GM13977 (cell line): ENCODE measurements around the gene DNAJB2.
A peak's percentile ranks its signal among the peaks of the same experiment; 100 is the strongest.

ENCODE experiments used
- DNase-seq: peaks from one replicate; pipeline ENCODE4 v3.0.0; 2012; ENCODE audit warnings: low spot score
- in situ Hi-C: fragments of 300-500 bp; cut with MboI; formaldehyde crosslinking; loops from one replicate; pipeline ENCODE4 v1.12.0; 2022; ENCODE audit warnings: low sequenced_read_pairs, low pct_unique_long_range_greater_than_20kb, mixed read lengths, inconsistent platforms; ENCODE audit not compliant: unreplicated experiment
- TF ChIP-seq, protein P1 (sequence below): IDR thresholded peaks from 2 replicates; pipeline ENCODE4 v1.5.1; 2012; ENCODE audit warnings: mild to moderate bottlenecking, control low read depth; ENCODE audit not compliant: insufficient read depth; ENCODE audit errors: extremely low read depth, missing control alignments

Gene DNAJB2

DNA sequence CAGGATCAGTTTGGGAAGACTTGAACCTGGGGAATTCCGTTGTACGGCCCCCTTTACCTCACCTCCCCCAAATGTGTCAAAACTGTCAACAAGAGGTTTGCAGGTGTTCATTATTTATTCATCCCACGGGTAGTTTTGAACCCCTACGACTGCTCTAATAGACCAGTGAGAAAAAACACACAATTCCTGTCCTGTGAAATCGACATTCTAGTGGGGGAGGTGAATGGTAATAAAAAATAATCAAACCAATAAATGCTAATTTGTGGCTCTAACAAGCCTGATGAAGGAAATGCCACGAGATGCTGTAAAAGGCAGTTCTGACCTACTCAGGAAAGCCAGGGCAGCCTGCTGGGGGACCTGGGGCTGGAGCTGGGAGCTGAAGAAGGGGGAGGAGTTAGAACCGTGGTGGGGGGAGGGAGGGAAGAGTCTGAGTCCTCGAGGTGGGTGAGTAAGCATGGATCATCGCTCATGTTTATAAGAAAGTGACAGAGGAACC is 463 bp upstream of the DNAJB2 start:
- TF ChIP-seq, protein P1, sequence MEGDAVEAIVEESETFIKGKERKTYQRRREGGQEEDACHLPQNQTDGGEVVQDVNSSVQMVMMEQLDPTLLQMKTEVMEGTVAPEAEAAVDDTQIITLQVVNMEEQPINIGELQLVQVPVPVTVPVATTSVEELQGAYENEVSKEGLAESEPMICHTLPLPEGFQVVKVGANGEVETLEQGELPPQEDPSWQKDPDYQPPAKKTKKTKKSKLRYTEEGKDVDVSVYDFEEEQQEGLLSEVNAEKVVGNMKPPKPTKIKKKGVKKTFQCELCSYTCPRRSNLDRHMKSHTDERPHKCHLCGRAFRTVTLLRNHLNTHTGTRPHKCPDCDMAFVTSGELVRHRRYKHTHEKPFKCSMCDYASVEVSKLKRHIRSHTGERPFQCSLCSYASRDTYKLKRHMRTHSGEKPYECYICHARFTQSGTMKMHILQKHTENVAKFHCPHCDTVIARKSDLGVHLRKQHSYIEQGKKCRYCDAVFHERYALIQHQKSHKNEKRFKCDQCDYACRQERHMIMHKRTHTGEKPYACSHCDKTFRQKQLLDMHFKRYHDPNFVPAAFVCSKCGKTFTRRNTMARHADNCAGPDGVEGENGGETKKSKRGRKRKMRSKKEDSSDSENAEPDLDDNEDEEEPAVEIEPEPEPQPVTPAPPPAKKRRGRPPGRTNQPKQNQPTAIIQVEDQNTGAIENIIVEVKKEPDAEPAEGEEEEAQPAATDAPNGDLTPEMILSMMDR, result no peak
- in situ Hi-C loops, result no loop called here
- peak; percentile 43 for DNase-seq

DNA sequence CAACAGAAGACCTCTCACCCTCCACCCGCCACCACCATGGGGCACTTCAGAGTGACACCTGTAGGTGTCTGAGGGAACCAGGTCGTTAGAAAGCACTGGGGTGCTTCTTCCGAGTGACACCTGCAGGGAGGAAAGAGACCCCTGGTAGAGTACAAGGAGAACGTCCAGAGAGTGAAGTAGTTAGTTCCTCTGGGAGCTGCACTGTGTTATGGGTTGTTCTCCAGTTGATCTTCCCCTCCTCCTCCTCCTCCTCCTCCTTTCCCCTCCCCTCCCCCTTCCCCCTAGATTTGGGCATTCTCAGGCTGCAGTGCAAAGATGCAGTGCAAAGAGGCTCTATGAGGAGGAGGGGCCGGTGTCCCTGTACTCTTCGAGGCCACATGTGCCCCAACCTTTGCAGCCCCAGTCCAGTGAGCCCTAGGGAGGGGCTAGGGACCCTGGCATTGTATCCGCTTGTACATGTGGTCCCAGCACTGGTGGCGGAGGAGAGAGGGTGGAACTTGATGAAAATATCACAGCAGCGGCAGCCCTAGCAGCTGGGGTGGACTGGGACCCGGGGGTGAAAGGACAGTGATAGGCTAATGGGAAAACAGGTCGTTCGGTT is 850 bp downstream of the DNAJB2 start:
- no peak for DNase-seq
- TF ChIP-seq, protein P1, result peak; percentile 13
- in situ Hi-C loops, result no loop called here

DNA sequence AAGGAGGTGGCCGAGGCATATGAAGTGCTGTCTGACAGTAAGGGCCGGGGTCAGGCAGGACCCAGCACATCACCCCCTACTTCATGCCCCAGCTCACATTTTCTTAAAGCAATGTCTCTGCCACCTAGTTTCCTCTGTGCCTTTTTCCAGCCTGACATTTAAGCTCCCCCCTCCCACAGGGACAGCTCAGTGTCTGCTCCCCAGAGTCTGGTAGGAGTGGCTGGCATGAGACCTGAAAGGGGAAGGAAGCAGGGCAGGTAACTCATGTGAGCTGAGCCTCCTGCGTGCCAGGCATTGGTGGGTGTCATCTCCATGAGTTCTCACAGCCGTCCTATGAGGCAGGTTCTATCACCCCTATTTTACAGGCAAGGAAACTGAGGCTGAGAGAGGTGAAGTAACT is 1.5 kb downstream of the DNAJB2 start:
- in situ Hi-C loops, result no loop called here
- TF ChIP-seq, protein P1, result no peak
- DNase-seq, result no peak

DNA sequence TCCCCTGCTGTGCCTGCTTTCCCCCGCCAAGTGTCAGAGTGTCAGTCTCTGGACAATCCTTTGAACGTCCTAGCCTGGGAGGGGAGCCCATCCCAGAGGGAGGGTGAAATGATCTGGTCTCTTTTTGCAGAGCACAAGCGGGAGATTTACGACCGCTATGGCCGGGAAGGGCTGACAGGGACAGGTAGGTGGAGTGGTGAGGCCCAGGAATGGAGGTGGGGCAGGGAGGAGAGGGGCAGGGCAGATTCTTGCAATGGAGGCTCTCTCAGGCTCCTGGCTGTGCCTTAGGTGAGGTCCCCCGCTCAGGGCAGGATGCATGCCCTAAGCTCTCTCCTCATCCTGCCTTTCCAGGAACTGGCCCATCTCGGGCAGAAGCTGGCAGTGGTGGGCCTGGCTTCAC is 2.4 kb downstream of the DNAJB2 start:
- TF ChIP-seq, protein P1, result no peak
- no peak for DNase-seq
- in situ Hi-C loops, result no loop called here

GRCh38 chr2:219282375-219282774 is 3.2 kb downstream of the DNAJB2 start:
- DNase-seq, result no peak
- TF ChIP-seq, protein P1, result no peak
- in situ Hi-C loops, result no loop called here

- TF ChIP-seq, protein P1, result no peak
- in situ Hi-C loops, result no loop called here
These were observed 3.9 kb downstream of the DNAJB2 start for GRCh38 chr2:219282943-219283581.

More at GRCh38 chr2:219282943-219283581, 3.9 kb downstream of the DNAJB2 start:
- DNase-seq, result peak; percentile 8
